GM18502 (cell line): Measurements from ENCODE around the gene MACROD2.
"Not testable (repeated sequence)": the region's sequence is repeated elsewhere in the genome, so short reads cannot be mapped to it uniquely, and the experiment has no call there.

Experiments
- ATAC-seq: cut with Tn5 transposase; IDR thresholded peaks from one replicate; pipeline ENCODE4 v1.9.1; 2021; ENCODE audit warnings: mild to moderate bottlenecking; ENCODE audit not compliant: unreplicated experiment, poor library complexity

Gene MACROD2

GRCh38 chr20:14913896-14914620 lies 918.7 kb downstream of the MACROD2 start:
- ATAC-seq, result no peak

GRCh38 chr20:14914633-14915032 lies 919.3 kb downstream of the MACROD2 start:
- no peak for ATAC-seq

GRCh38 chr20:14915356-14915755 lies 920.0 kb downstream of the MACROD2 start:
- no peak for ATAC-seq

GRCh38 chr20:14916360-14916920 lies 921.1 kb downstream of the MACROD2 start:
- no peak for ATAC-seq

GRCh38 chr20:14918281-14918680 lies 923.0 kb downstream of the MACROD2 start:
- no peak for ATAC-seq

- no peak for ATAC-seq
These were observed 923.7 kb downstream of the MACROD2 start for GRCh38 chr20:14918976-14919375.

- ATAC-seq, result no peak
These were observed 924.3 kb downstream of the MACROD2 start for GRCh38 chr20:14919501-14920081.

- no peak for ATAC-seq
These were observed 926.2 kb downstream of the MACROD2 start for GRCh38 chr20:14921513-14921912.

GRCh38 chr20:14922503-14923267 lies 927.4 kb downstream of the MACROD2 start:
- no peak for ATAC-seq

- ATAC-seq, result no peak
These were observed 929.1 kb downstream of the MACROD2 start for GRCh38 chr20:14924433-14924832.

- no peak for ATAC-seq
These were observed 930.0 kb downstream of the MACROD2 start for GRCh38 chr20:14925300-14925699.

GRCh38 chr20:14926436-14926835 lies 931.1 kb downstream of the MACROD2 start:
- not testable (repeated sequence) for ATAC-seq

GRCh38 chr20:14928083-14928482 lies 932.8 kb downstream of the MACROD2 start:
- no peak for ATAC-seq

- no peak for ATAC-seq
These were observed 934.1 kb downstream of the MACROD2 start for GRCh38 chr20:14929388-14929787.

GRCh38 chr20:14932040-14932439 lies 936.7 kb downstream of the MACROD2 start:
- ATAC-seq, result no peak

- ATAC-seq, result no peak
These were observed 940.0 kb downstream of the MACROD2 start for GRCh38 chr20:14935285-14935684.

GRCh38 chr20:14937021-14937420 lies 941.7 kb downstream of the MACROD2 start:
- no peak for ATAC-seq

GRCh38 chr20:14937846-14938245 lies 942.5 kb downstream of the MACROD2 start:
- no peak for ATAC-seq

- no peak for ATAC-seq
These were observed 952.2 kb downstream of the MACROD2 start for GRCh38 chr20:14947536-14947935.

GRCh38 chr20:14947946-14948345 lies 952.6 kb downstream of the MACROD2 start:
- ATAC-seq, result no peak

GRCh38 chr20:14948416-14948815 lies 953.1 kb downstream of the MACROD2 start:
- no peak for ATAC-seq
